Panc1 (cell line): ENCODE data around the gene PDZD2. TPM values are rescaled to one million over a fixed set of nuclear protein-coding genes. Genes with fewer than 3 reads are reported as not detected.

Experiments used
- ATAC-seq: fragments of 200-7000 bp; cut with Tn5 transposase; 2 replicates; pipeline ENCODE4 v1.9.1; 2020; ENCODE audit warnings: mild to moderate bottlenecking, moderate library complexity
- BruUV-seq: library from RNA; stranded (reverse); fragments of 400-500 nt; replicated peaks from 2 replicates; lab custom pipeline; 2021; lab: Mats Ljungman, UMichigan
- CTCF ChIA-PET: fragments of 300-600 bp; sonication (Branson Sonifier 250); formaldehyde crosslinking; loops from one replicate; lab custom pipeline; 2022; ENCODE audit warnings: antibody characterized with exemption; lab: Charles Lee
- POLR2A ChIA-PET: fragments of 300-600 bp; sonication (Branson Sonifier 250); formaldehyde crosslinking; loops from one replicate; lab custom pipeline; 2022; ENCODE audit warnings: antibody characterized with exemption; lab: Charles Lee
- DNase-seq: peaks from one replicate; pipeline ENCODE4 v3.0.0-alpha.2; 2010; ENCODE audit warnings: low read depth, low spot score
- H3K27ac ChIP-seq: 2 replicates; pipeline ENCODE4 v1.5.1; 2011; ENCODE audit warnings: mild to moderate bottlenecking, low read length, inconsistent platforms
- H3K27me3 ChIP-seq: fragments of 200-500 bp; sonication (Bioruptor generic); 2 replicates; pipeline ENCODE4 v1.6.0; 2014; ENCODE audit warnings: low read length, inconsistent platforms; ENCODE audit not compliant: control insufficient read depth, insufficient read depth
- H3K36me3 ChIP-seq: fragments of 200-500 bp; sonication (Bioruptor generic); 2 replicates; pipeline ENCODE4 v1.5.1; 2014; ENCODE audit warnings: inconsistent platforms, mild to moderate bottlenecking, low read length, moderate library complexity; ENCODE audit not compliant: control insufficient read depth, insufficient read depth
- H3K4me1 ChIP-seq: 2 replicates; pipeline ENCODE4 v1.5.1; 2011; ENCODE audit warnings: inconsistent platforms, mild to moderate bottlenecking, low read length, moderate library complexity; ENCODE audit not compliant: control insufficient read depth, insufficient read depth
- H3K4me3 ChIP-seq, 2 experiments: 2 replicates each; pipeline ENCODE4 v1.5.1; 2011 to 2012; ENCODE audit warnings: low read depth in 2 of 2, low read length in 2 of 2, mild to moderate bottlenecking in 2 of 2, inconsistent platforms in 1 of 2, moderate library complexity in 1 of 2
- H3K9me3 ChIP-seq: fragments of 200-500 bp; sonication (Bioruptor generic); 2 replicates; pipeline ENCODE4 v1.5.1; 2014; ENCODE audit warnings: low read depth, mild to moderate bottlenecking, inconsistent platforms, low read length, moderate library complexity; ENCODE audit not compliant: control insufficient read depth, insufficient read depth
- CTCF ChIP-seq: fragments of 450-650 bp; IDR thresholded peaks from 2 replicates; pipeline ENCODE4 v1.5.1; 2017; ENCODE audit warnings: mild to moderate bottlenecking
- POLR2AphosphoS5 ChIP-seq: IDR thresholded peaks from 2 replicates; pipeline ENCODE4 v1.6.1; 2012; ENCODE audit warnings: mild to moderate bottlenecking, low read depth, low read length, moderate library complexity
- REST ChIP-seq, 2 experiments: IDR thresholded peaks; 2 replicates each; pipeline ENCODE4 v1.6.1; 2011 to 2012; ENCODE audit warnings: low read depth in 2 of 2, control low read depth in 1 of 2, low read length in 1 of 2, mild to moderate bottlenecking in 1 of 2, moderate library complexity in 1 of 2; ENCODE audit not compliant: insufficient read depth in 1 of 2
- SIN3A ChIP-seq: IDR thresholded peaks from 2 replicates; pipeline ENCODE4 v1.6.1; 2012; ENCODE audit warnings: low read depth, mild to moderate bottlenecking, low read length, moderate library complexity, borderline replicate concordance; ENCODE audit not compliant: insufficient read depth
- TCF7L2 ChIP-seq: IDR thresholded peaks from 2 replicates; pipeline ENCODE4 v1.6.1; 2011; ENCODE audit warnings: mild to moderate bottlenecking, low read depth, low read length, inconsistent platforms
- in situ Hi-C: cut with HindIII; loops from 2 replicates; pipeline ENCODE4 v1.10.0; 2016; ENCODE audit warnings: low sequenced_read_pairs, low pct_unique_long_range_greater_than_20kb
- intact Hi-C: fragments of 100-400 bp; cut with micrococcal nuclease; formaldehyde crosslinking; loops from one replicate; pipeline ENCODE4 v1.10.0; 2022; ENCODE audit not compliant: unreplicated experiment
- total RNA-seq: library from RNA; stranded (reverse); gene quantifications from one replicate; pipeline ENCODE4 v1.2.1, GENCODE V29; 2021; ENCODE audit not compliant: unreplicated experiment

The PDZD2 gene
- total RNA-seq, 1 experiment from 2014 or later: 0.10 TPM

GRCh38 chr5:31626604-31627234 lies 12.2 kb upstream of the PDZD2 start:
- CTCF ChIA-PET: interaction anchor here (0.5 kb wide), 1 partner anchor 190 kb away, joined by 7 read pairs; no protein-coding TSS in a partner anchor
- BruUV-seq: no TSS peak
- TF ChIP-seq SIN3A (no peak), POLR2AphosphoS5 (no peak), CTCF (no peak), TCF7L2 (no peak), REST (IDR thresholded peaks at IDR 0.05; ENCODE audit: insufficient read depth in 1 of 2, low read depth in 2 of 2, low read length in 1 of 2) (no peak)
- Histone ChIP-seq H3K4me1 (no peaks in the 10 kb centered on the region), H3K36me3 (no peaks in the 10 kb centered on the region), H3K9me3 (no peaks in the 10 kb centered on the region), H3K27ac (no peak overlapping the region), H3K4me3 (no peak overlapping the region), H3K27me3 (peaks cover 7% of the 10 kb centered on the region)
- intact Hi-C loops (no loop called here), in situ Hi-C loops (no loop called here)
- POLR2A ChIA-PET: interaction anchor here (0.6 to 0.7 kb wide), 2 partner anchors 9 to 430 kb away, joined by 3 read pairs; no protein-coding TSS in a partner anchor
- ATAC-seq: no peak
- DNase-seq: no peak

- Histone ChIP-seq H3K4me1 (no peaks in the 10 kb centered on the region), H3K27ac (no peak overlapping the region), H3K27me3 (peaks cover 11% of the 10 kb centered on the region), H3K36me3 (no peaks in the 10 kb centered on the region), H3K4me3 (no peak overlapping the region), H3K9me3 (no peaks in the 10 kb centered on the region)
- ATAC-seq (no peak), DNase-seq (no peak)
- no TSS peak for BruUV-seq
- in situ Hi-C loops: no loop called here
- intact Hi-C loops: no loop called here
- POLR2A ChIA-PET: no interaction called here
- no peak for TF ChIP-seq POLR2AphosphoS5
- no peak for TF ChIP-seq CTCF
- no peak for TF ChIP-seq REST (IDR thresholded peaks at IDR 0.05; ENCODE audit: insufficient read depth in 1 of 2, low read depth in 2 of 2, low read length in 1 of 2)
- TF ChIP-seq SIN3A: no peak
- no peak for TF ChIP-seq TCF7L2
- CTCF ChIA-PET: no interaction called here
These were observed 8.0 kb upstream of the PDZD2 start for GRCh38 chr5:31630931-31631330.
